ENCODE data around the gene SEMA3A. TPM values are rescaled to one million over a fixed set of nuclear protein-coding genes. Genes with fewer than 3 reads are reported as not detected.
A peak's percentile ranks its signal among the peaks of the same experiment; 100 is the strongest.

Gene SEMA3A
- total RNA-seq, 1 experiment from 2014 or later = 10.2 TPM

- no peak for DNase-seq (ENCODE audit: low read depth)
- in situ Hi-C loops (cut with HindIII; ENCODE audit: low pct_unique_long_range_greater_than_20kb, low sequenced_read_pairs) = no loop called here
Measured at GRCh38 chr7:84049071-84049836, 145.3 kb downstream of the SEMA3A start.

- in situ Hi-C loops (cut with HindIII; ENCODE audit: low pct_unique_long_range_greater_than_20kb, low sequenced_read_pairs) = no loop called here
- DNase-seq (ENCODE audit: low read depth) = no peak
Measured at GRCh38 chr7:84047085-84047484, 147.5 kb downstream of the SEMA3A start.

DNA sequence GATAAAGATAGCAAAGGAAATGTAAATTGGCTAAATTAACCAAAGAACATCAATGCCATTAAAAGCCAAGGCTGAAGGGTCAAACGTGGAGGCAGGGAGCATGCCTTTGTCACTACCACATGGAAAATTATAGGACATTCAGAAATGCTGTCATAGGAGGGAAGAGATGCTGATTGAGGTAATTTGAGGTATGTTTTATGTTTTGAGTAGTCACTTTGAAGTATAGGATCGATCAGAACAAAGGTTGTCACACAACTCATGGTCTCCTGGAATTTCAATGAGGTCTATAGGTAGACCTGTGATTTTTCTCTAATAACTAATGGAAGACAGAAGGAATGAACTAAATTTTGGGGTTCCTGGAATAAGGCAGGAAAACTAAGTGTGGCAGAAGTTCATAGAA lies 149.8 kb downstream of the SEMA3A start:
- in situ Hi-C loops (cut with HindIII; ENCODE audit: low pct_unique_long_range_greater_than_20kb, low sequenced_read_pairs) = no loop called here
- no peak for DNase-seq (ENCODE audit: low read depth)

DNA sequence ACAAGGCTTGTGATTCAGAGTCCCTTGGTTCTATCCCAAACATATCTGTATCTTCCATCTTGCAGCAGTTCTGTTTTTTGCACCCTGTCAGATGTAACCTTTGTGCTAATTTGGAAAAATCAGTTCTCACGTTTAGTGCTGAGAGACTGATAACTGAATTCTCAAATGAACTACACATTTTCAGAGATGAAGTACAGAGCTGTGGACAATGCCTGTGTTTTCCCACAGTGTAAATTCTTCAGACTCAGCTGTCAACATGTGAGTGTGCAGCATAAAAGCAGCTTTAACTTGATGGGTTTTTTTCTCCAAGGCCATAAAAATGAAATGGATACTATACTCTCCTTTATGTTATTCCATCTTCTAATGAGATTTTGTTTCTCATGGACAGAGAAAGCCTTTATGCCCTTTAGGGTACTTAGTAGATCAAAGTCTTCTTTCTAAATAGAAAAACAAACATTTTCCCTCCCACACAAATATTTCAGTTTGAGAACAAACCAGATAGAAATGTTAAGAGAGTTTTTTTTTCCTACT lies 150.9 kb downstream of the SEMA3A start:
- in situ Hi-C loops (cut with HindIII; ENCODE audit: low pct_unique_long_range_greater_than_20kb, low sequenced_read_pairs) = no loop called here
- no peak for DNase-seq (ENCODE audit: low read depth)

GRCh38 chr7:84042110-84042539 lies 152.5 kb downstream of the SEMA3A start:
- in situ Hi-C loops (cut with HindIII; ENCODE audit: low pct_unique_long_range_greater_than_20kb, low sequenced_read_pairs) = no loop called here
- peak; percentile 74 for DNase-seq (ENCODE audit: low read depth)

- no peak for DNase-seq (ENCODE audit: low read depth)
- in situ Hi-C loops (cut with HindIII; ENCODE audit: low pct_unique_long_range_greater_than_20kb, low sequenced_read_pairs) = no loop called here
Measured at GRCh38 chr7:84041649-84042048, 152.9 kb downstream of the SEMA3A start.

DNA sequence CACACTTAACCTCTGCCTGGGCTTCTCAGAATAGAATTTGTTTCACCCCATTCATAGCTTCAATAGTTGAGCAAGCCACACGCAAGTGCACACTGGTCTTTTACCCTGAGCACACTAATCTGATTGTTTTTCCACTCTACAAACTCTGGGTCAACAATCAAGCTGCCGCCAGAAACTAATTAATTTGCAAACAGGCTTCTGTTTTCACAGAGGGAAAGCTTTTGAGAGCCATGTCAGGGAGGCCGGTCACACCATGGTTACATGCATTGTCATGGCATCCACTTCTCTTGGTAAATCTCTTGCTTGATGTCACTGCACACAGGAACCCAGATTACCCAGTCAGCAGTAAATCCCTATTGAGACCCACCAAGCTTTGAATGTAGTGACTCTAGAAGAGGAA lies 154.2 kb downstream of the SEMA3A start:
- in situ Hi-C loops (cut with HindIII; ENCODE audit: low pct_unique_long_range_greater_than_20kb, low sequenced_read_pairs) = no loop called here
- peak; percentile 46 for DNase-seq (ENCODE audit: low read depth)

GRCh38 chr7:84039432-84039831 lies 155.2 kb downstream of the SEMA3A start:
- in situ Hi-C loops (cut with HindIII; ENCODE audit: low pct_unique_long_range_greater_than_20kb, low sequenced_read_pairs) = no loop called here
- DNase-seq (ENCODE audit: low read depth) = no peak

DNA sequence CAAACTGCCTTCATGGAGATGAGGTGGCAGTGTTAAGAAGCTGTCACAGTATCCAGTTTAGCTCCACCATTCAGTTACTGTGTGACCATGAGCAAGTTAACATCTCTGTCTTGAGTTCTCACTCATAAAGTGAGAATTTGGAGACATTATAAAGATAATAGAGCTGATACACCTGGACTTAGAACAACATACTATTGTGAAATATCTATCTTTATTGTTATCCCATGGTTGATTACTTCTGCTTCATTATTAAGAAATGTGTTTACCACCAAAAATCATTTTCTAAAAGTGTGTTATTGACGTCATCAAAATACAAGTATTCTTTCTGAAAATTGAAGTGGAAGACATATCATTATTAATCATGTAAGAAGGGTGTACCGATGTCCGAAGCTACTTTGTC lies 166.9 kb downstream of the SEMA3A start:
- in situ Hi-C loops (cut with HindIII; ENCODE audit: low pct_unique_long_range_greater_than_20kb, low sequenced_read_pairs) = no loop called here
- DNase-seq (ENCODE audit: low read depth) = no peak

- in situ Hi-C loops (cut with HindIII; ENCODE audit: low pct_unique_long_range_greater_than_20kb, low sequenced_read_pairs) = no loop called here
- DNase-seq (ENCODE audit: low read depth) = peak; percentile 99
Measured at GRCh38 chr7:84025332-84025927, 169.2 kb downstream of the SEMA3A start.

- in situ Hi-C loops (cut with HindIII; ENCODE audit: low pct_unique_long_range_greater_than_20kb, low sequenced_read_pairs) = no loop called here
- DNase-seq (ENCODE audit: low read depth) = peak; percentile 65
Measured at GRCh38 chr7:84022684-84023308, 171.8 kb downstream of the SEMA3A start.

DNA sequence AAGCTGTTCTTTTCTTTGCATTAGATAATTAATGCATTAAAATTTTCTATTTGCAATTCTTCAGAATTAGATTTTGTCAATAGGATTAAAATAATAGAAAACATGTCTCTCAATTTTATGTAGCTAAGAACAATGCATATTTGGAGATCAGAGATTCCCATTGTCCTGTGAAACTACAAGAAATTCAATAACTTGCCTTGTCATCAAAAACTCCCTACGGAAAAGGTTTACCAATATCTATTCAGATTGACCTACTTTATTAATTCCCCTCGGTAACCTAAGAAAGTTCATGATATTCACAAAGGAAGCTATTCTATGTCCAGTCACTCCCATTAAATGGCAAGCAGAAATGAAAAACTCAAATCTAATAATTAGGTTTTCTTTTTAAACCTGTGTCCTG lies 172.6 kb downstream of the SEMA3A start:
- in situ Hi-C loops (cut with HindIII; ENCODE audit: low pct_unique_long_range_greater_than_20kb, low sequenced_read_pairs) = no loop called here

DNA sequence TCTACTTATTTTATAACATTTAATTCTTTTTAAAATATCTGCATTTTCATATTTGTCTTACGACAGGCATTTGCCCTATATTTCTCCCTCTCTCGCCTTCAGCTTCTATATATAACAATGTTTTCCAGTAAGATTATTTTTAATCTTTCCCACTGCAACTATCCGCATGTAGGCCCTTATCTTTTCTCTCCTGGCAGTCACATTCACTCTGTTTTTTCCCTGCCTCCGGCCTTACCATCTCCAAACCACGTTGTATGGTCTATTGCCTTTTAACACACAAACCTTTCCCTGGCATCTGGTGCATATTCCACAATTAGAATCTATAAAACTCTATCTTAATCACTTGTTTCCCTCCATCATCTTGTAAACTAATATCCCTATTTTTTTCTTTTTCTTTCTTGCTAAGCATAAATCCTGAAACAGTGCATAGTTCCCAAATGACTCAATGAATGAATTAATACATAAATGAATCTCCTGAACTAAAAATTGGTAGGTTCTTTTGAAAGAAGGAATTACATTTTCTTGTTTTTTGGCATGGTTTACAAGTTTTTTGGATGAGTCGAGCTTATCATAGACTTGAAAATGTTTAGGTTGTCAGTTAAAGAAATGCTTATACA lies 173.2 kb downstream of the SEMA3A start:
- in situ Hi-C loops (cut with HindIII; ENCODE audit: low pct_unique_long_range_greater_than_20kb, low sequenced_read_pairs) = no loop called here

More for the DNA sequence above, 172.6 kb downstream of the SEMA3A start:
- no peak for DNase-seq (ENCODE audit: low read depth)

DNA sequence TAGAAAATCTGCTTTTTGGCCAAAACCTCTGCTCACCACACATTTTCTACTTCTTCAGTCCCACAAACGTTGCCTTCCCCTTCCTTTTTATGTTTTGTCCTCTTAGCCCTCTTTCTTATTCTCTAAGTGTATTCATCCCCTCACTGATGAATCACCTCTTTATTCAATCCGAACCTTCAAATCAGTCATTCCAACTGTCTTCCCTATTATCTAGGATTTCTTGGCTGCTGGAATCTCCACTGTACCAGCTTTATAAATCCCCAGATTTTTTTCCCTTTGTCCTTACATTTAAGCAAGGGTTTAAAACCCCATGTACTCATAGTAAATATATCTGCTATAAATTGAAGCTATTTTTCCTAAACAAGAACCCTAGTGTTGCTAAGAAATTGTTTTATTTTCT lies 176.9 kb downstream of the SEMA3A start:
- in situ Hi-C loops (cut with HindIII; ENCODE audit: low pct_unique_long_range_greater_than_20kb, low sequenced_read_pairs) = no loop called here
- DNase-seq (ENCODE audit: low read depth) = no peak

More for the DNA sequence above, 173.2 kb downstream of the SEMA3A start:
- DNase-seq (ENCODE audit: low read depth) = no peak

- no peak for DNase-seq (ENCODE audit: low read depth)
- in situ Hi-C loops (cut with HindIII; ENCODE audit: low pct_unique_long_range_greater_than_20kb, low sequenced_read_pairs) = no loop called here
Measured at GRCh38 chr7:84013616-84014240, 180.9 kb downstream of the SEMA3A start.

GRCh38 chr7:84009782-84010181 lies 184.8 kb downstream of the SEMA3A start:
- in situ Hi-C loops (cut with HindIII; ENCODE audit: low pct_unique_long_range_greater_than_20kb, low sequenced_read_pairs) = no loop called here
- no peak for DNase-seq (ENCODE audit: low read depth)

DNA sequence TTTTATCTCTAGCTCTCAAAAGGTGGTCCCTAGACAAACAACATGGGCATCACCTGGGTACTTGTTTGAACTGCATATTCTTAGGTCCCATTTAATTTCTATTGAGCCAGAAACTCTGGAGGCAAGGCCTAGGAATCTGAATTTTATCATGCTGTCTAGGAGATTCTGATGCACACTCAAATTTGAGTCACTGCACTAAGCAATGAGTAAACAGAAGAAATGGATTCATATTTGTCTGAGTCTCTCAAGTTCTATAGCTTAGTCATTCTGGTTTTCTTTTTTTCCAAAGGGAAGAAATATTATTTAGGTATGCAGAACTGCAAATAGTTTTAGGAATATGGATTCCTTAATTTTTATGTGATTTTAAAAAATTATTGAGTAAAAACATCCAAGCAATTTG lies 185.5 kb downstream of the SEMA3A start:
- in situ Hi-C loops (cut with HindIII; ENCODE audit: low pct_unique_long_range_greater_than_20kb, low sequenced_read_pairs) = no loop called here
- DNase-seq (ENCODE audit: low read depth) = no peak

GRCh38 chr7:84003191-84003590 lies 191.4 kb downstream of the SEMA3A start:
- in situ Hi-C loops (cut with HindIII; ENCODE audit: low pct_unique_long_range_greater_than_20kb, low sequenced_read_pairs) = no loop called here
- no peak for DNase-seq (ENCODE audit: low read depth)
